Adipocyte (in vitro differentiated cells): Measurements from ENCODE around the gene CMIP.

Experiments
- DNase-seq: peaks from one replicate; pipeline ENCODE4 v3.0.0-alpha.2; 2015; ENCODE audit warnings: low read depth
- H3K27me3 ChIP-seq: replicated peaks from 2 replicates; pipeline ENCODE4 v1.7.0; 2013; ENCODE audit warnings: mild to moderate bottlenecking, low read length, moderate library complexity; ENCODE audit not compliant: control insufficient read depth, insufficient read depth
- H3K36me3 ChIP-seq: 2 replicates; pipeline ENCODE4 v1.7.0; 2013; ENCODE audit warnings: low read length, mild to moderate bottlenecking, moderate library complexity; ENCODE audit not compliant: control insufficient read depth, insufficient read depth, severe bottlenecking
- H3K4me1 ChIP-seq: 2 replicates; pipeline ENCODE4 v1.7.0; 2013; ENCODE audit warnings: mild to moderate bottlenecking, low read length, moderate library complexity; ENCODE audit not compliant: control insufficient read depth, insufficient read depth
- H3K4me3 ChIP-seq: 2 replicates; pipeline ENCODE4 v1.7.0; 2013; ENCODE audit warnings: mild to moderate bottlenecking, low read length, moderate library complexity
- H3K9ac ChIP-seq: 2 replicates; pipeline ENCODE4 v1.7.0; 2013; ENCODE audit warnings: mild to moderate bottlenecking, low read length, moderate library complexity
- H3K9me3 ChIP-seq: 2 replicates; pipeline ENCODE4 v1.7.0; 2013; ENCODE audit warnings: mild to moderate bottlenecking, low read length, moderate library complexity; ENCODE audit not compliant: control insufficient read depth

Gene CMIP

GRCh38 chr16:81450783-81451491 is 6.3 kb downstream of the CMIP start:
- peaks cover 33% of the 10 kb centered on the region for H3K4me1 ChIP-seq
- no peaks in the 10 kb centered on the region for H3K9me3 ChIP-seq
- no peaks in the 10 kb centered on the region for H3K27me3 ChIP-seq
- no peak for DNase-seq
- H3K4me3 ChIP-seq = no peak overlapping the region
- H3K36me3 ChIP-seq = no peaks in the 10 kb centered on the region
- no peak overlapping the region for H3K9ac ChIP-seq

- Histone ChIP-seq H3K4me1 (peaks cover 25% of the 10 kb centered on the region), H3K9me3 (no peaks in the 10 kb centered on the region), H3K27me3 (no peaks in the 10 kb centered on the region), H3K4me3 (no peak overlapping the region), H3K9ac (no peak overlapping the region), H3K36me3 (no peaks in the 10 kb centered on the region)
- no peak for DNase-seq
Measured at GRCh38 chr16:81451753-81452680, 7.4 kb downstream of the CMIP start.

- Histone ChIP-seq H3K9ac (no peak overlapping the region), H3K27me3 (no peaks in the 10 kb centered on the region), H3K4me3 (no peak overlapping the region), H3K4me1 (peaks cover 23% of the 10 kb centered on the region), H3K9me3 (no peaks in the 10 kb centered on the region), H3K36me3 (no peaks in the 10 kb centered on the region)
- DNase-seq = no peak
Measured at GRCh38 chr16:81453091-81453728, 8.6 kb downstream of the CMIP start.

GRCh38 chr16:81454044-81454443 is 9.4 kb downstream of the CMIP start:
- Histone ChIP-seq H3K9me3 (no peaks in the 10 kb centered on the region), H3K9ac (no peak overlapping the region), H3K4me1 (peaks cover 23% of the 10 kb centered on the region), H3K4me3 (no peak overlapping the region), H3K36me3 (peaks cover under 1% of the 10 kb centered on the region), H3K27me3 (no peaks in the 10 kb centered on the region)
- DNase-seq = no peak

- DNase-seq = no peak
- Histone ChIP-seq H3K36me3 (peaks cover 3% of the 10 kb centered on the region), H3K9me3 (no peaks in the 10 kb centered on the region), H3K4me1 (peaks cover 23% of the 10 kb centered on the region), H3K27me3 (no peaks in the 10 kb centered on the region), H3K9ac (no peak overlapping the region), H3K4me3 (no peak overlapping the region)
Measured at GRCh38 chr16:81455006-81455405, 10.4 kb downstream of the CMIP start.

GRCh38 chr16:81455720-81456494 is 11.3 kb downstream of the CMIP start:
- H3K27me3 ChIP-seq = no peaks in the 10 kb centered on the region
- peaks cover 3% of the 10 kb centered on the region for H3K36me3 ChIP-seq
- peaks cover 23% of the 10 kb centered on the region for H3K4me1 ChIP-seq
- H3K9me3 ChIP-seq = no peaks in the 10 kb centered on the region
- H3K9ac ChIP-seq = no peak overlapping the region
- H3K4me3 ChIP-seq = no peak overlapping the region
- no peak for DNase-seq

GRCh38 chr16:81456523-81457325 is 12.1 kb downstream of the CMIP start:
- DNase-seq = no peak
- Histone ChIP-seq H3K36me3 (peaks cover 3% of the 10 kb centered on the region), H3K27me3 (no peaks in the 10 kb centered on the region), H3K4me3 (no peak overlapping the region), H3K9me3 (no peaks in the 10 kb centered on the region), H3K9ac (no peak overlapping the region), H3K4me1 (peaks cover 23% of the 10 kb centered on the region)

GRCh38 chr16:81457326-81458133 is 12.9 kb downstream of the CMIP start:
- Histone ChIP-seq H3K27me3 (no peaks in the 10 kb centered on the region), H3K4me3 (no peak overlapping the region), H3K9me3 (no peaks in the 10 kb centered on the region), H3K36me3 (peaks cover 3% of the 10 kb centered on the region), H3K4me1 (peaks cover 23% of the 10 kb centered on the region), H3K9ac (no peak overlapping the region)
- DNase-seq = peak; percentile 71

GRCh38 chr16:81458149-81458669 is 13.6 kb downstream of the CMIP start:
- DNase-seq = no peak
- Histone ChIP-seq H3K4me1 (peaks cover 28% of the 10 kb centered on the region), H3K36me3 (peaks cover 3% of the 10 kb centered on the region), H3K27me3 (no peaks in the 10 kb centered on the region), H3K9me3 (no peaks in the 10 kb centered on the region), H3K4me3 (no peak overlapping the region), H3K9ac (no peak overlapping the region)
